PC-9 (cell line): Measurements from ENCODE around the gene PRKAG2. TPM values are rescaled to one million over a fixed set of nuclear protein-coding genes. Genes with fewer than 3 reads are reported as not detected.

Experiments
- BruUV-seq: library from RNA; stranded (reverse); fragments of 400-500 nt; replicated peaks from 2 replicates; lab custom pipeline; 2021; lab: Mats Ljungman, UMichigan
- CTCF ChIA-PET: fragments of 300-600 bp; sonication (Branson Sonifier 250); formaldehyde crosslinking; loops from one replicate; lab custom pipeline; 2022; ENCODE audit warnings: antibody characterized with exemption; lab: Charles Lee
- POLR2A ChIA-PET: fragments of 300-600 bp; sonication (Branson Sonifier 250); formaldehyde crosslinking; loops from one replicate; lab custom pipeline; 2022; ENCODE audit warnings: antibody characterized with exemption; ENCODE audit not compliant: unreplicated experiment; lab: Charles Lee
- DNase-seq, 2 experiments: peaks; one replicate each; pipeline versions ENCODE4 v3.0.0 to v3.0.0-alpha.2; 2015 to 2022; ENCODE audit warnings: mixed read lengths in 1 of 2
- H2AFZ ChIP-seq: fragments of 200-600 bp; sonication (generic); 2 replicates; pipeline ENCODE4 v1.8.1; 2017; ENCODE audit warnings: antibody characterized with exemption
- H3F3A ChIP-seq: fragments of 200-600 bp; sonication (generic); 2 replicates; pipeline ENCODE4 v1.8.1; 2017; ENCODE audit warnings: antibody characterized with exemption, mild to moderate bottlenecking, low read depth; ENCODE audit not compliant: insufficient read depth
- H3K27ac ChIP-seq: fragments of 200-600 bp; sonication (generic); 2 replicates; pipeline ENCODE4 v1.6.1; 2016; ENCODE audit warnings: mixed run types
- H3K27me3 ChIP-seq: fragments of 200-600 bp; sonication (generic); 2 replicates; pipeline ENCODE4 v1.6.1; 2016; ENCODE audit warnings: low read depth, mixed run types; ENCODE audit not compliant: insufficient read depth
- H3K36me3 ChIP-seq: fragments of 200-600 bp; sonication (generic); 2 replicates; pipeline ENCODE4 v1.6.1; 2016; ENCODE audit warnings: low read depth, mixed run types
- H3K4me1 ChIP-seq: fragments of 200-600 bp; sonication (generic); replicated peaks from 2 replicates; pipeline ENCODE4 v1.6.1; 2016; ENCODE audit warnings: mixed run types; ENCODE audit not compliant: insufficient read depth
- H3K4me2 ChIP-seq: fragments of 200-600 bp; sonication (generic); 2 replicates; pipeline ENCODE4 v1.6.1; 2017; ENCODE audit warnings: mixed run types
- H3K4me3 ChIP-seq: fragments of 200-600 bp; sonication (generic); 2 replicates; pipeline ENCODE4 v1.6.1; 2016; ENCODE audit warnings: mixed run types
- H3K79me2 ChIP-seq: fragments of 200-600 bp; sonication (generic); 2 replicates; pipeline ENCODE4 v1.6.1; 2017; ENCODE audit warnings: low read depth, mixed run types
- H3K9me2 ChIP-seq: fragments of 200-600 bp; sonication (generic); 2 replicates; pipeline ENCODE4 v1.8.1; 2017; ENCODE audit warnings: mild to moderate bottlenecking; ENCODE audit not compliant: insufficient read depth
- H3K9me3 ChIP-seq: fragments of 200-600 bp; sonication (generic); 2 replicates; pipeline ENCODE4 v1.8.1; 2016; ENCODE audit warnings: low read depth; ENCODE audit not compliant: insufficient read depth
- H4K20me1 ChIP-seq: fragments of 200-600 bp; sonication (generic); 2 replicates; pipeline ENCODE4 v1.8.1; 2017; ENCODE audit not compliant: insufficient read depth
- CTCF ChIP-seq: fragments of 200-600 bp; sonication (generic); conservative IDR thresholded peaks from 2 replicates; pipeline ENCODE4 v1.6.1; 2017; ENCODE audit warnings: mixed run types, antibody characterized with exemption, mild to moderate bottlenecking, moderate library complexity
- EZH2 ChIP-seq: fragments of 200-600 bp; sonication (generic); IDR thresholded peaks from 2 replicates; pipeline ENCODE4 v1.8.0; 2017; ENCODE audit warnings: antibody characterized with exemption, low read depth
- intact Hi-C: fragments of 100-400 bp; cut with micrococcal nuclease; formaldehyde crosslinking; loops from one replicate; pipeline ENCODE4 v1.10.0; 2022; ENCODE audit not compliant: unreplicated experiment
- total RNA-seq: library from RNA; stranded (reverse); gene quantifications from 2 replicates; pipeline ENCODE4 v1.2.3, GENCODE V29; 2021

The PRKAG2 gene
- total RNA-seq, 1 experiment from 2014 or later, result 37.3 TPM

- H3K9me3 ChIP-seq, result no peaks in the 10 kb centered on the region
- H3K4me2 ChIP-seq, result no peak overlapping the region
- no peaks in the 10 kb centered on the region for H4K20me1 ChIP-seq
- DNase-seq, result no peak
- CTCF ChIA-PET, result no interaction called here
- H3K9me2 ChIP-seq, result no peaks in the 10 kb centered on the region
- H3K27ac ChIP-seq, result no peak overlapping the region
- H3F3A ChIP-seq, result no peaks in the 10 kb centered on the region
- no peaks in the 10 kb centered on the region for H3K4me1 ChIP-seq
- POLR2A ChIA-PET, result no interaction called here
- BruUV-seq, result no TSS peak
- no peak for TF ChIP-seq EZH2
- no peak for TF ChIP-seq CTCF
- no peak overlapping the region for H2AFZ ChIP-seq
- no peaks in the 10 kb centered on the region for H3K79me2 ChIP-seq
- no peak overlapping the region for H3K4me3 ChIP-seq
- H3K36me3 ChIP-seq, result no peaks in the 10 kb centered on the region
- intact Hi-C loops, result no loop called here
- peaks cover 93% of the 10 kb centered on the region for H3K27me3 ChIP-seq
Observed at GRCh38 chr7:151897951-151898686, 21.2 kb upstream of the PRKAG2 start.

- BruUV-seq, result no TSS peak
- no peak overlapping the region for H3K4me3 ChIP-seq
- H3K79me2 ChIP-seq, result no peaks in the 10 kb centered on the region
- H3K27me3 ChIP-seq, result peaks cover 94% of the 10 kb centered on the region
- H3F3A ChIP-seq, result no peaks in the 10 kb centered on the region
- no peak overlapping the region for H2AFZ ChIP-seq
- DNase-seq, result peak in 1 of 2 experiments; percentile 15
- no peak for TF ChIP-seq CTCF
- TF ChIP-seq EZH2, result no peak
- intact Hi-C loops, result no loop called here
- H3K9me2 ChIP-seq, result no peaks in the 10 kb centered on the region
- H3K4me1 ChIP-seq, result no peaks in the 10 kb centered on the region
- POLR2A ChIA-PET, result no interaction called here
- no peaks in the 10 kb centered on the region for H4K20me1 ChIP-seq
- no peak overlapping the region for H3K4me2 ChIP-seq
- CTCF ChIA-PET, result no interaction called here
- no peaks in the 10 kb centered on the region for H3K36me3 ChIP-seq
- no peaks in the 10 kb centered on the region for H3K9me3 ChIP-seq
- H3K27ac ChIP-seq, result no peak overlapping the region
Observed at GRCh38 chr7:151897161-151897731, 20.3 kb upstream of the PRKAG2 start.

GRCh38 chr7:151896486-151896885 lies 19.6 kb upstream of the PRKAG2 start:
- Histone ChIP-seq H3K4me2 (no peak overlapping the region), H3K9me3 (no peaks in the 10 kb centered on the region), H2AFZ (no peak overlapping the region), H3K27me3 (peaks cover 94% of the 10 kb centered on the region), H3K4me3 (no peak overlapping the region), H3K36me3 (no peaks in the 10 kb centered on the region), H3K27ac (no peak overlapping the region), H3K79me2 (no peaks in the 10 kb centered on the region), H3K4me1 (no peaks in the 10 kb centered on the region), H3F3A (no peaks in the 10 kb centered on the region), H4K20me1 (no peaks in the 10 kb centered on the region), H3K9me2 (no peaks in the 10 kb centered on the region)
- no peak for TF ChIP-seq CTCF
- TF ChIP-seq EZH2, result no peak
- BruUV-seq, result no TSS peak
- intact Hi-C loops, result no loop called here
- ChIA-PET CTCF (no interaction called here), POLR2A (no interaction called here)
- DNase-seq, result no peak
